HG02884 (cell line): Measurements from ENCODE around the gene KLHL21.

Experiments used
- ATAC-seq: cut with Tn5 transposase; IDR thresholded peaks from one replicate; pipeline ENCODE4 v1.9.1; 2021; ENCODE audit warnings: mild to moderate bottlenecking, moderate library complexity; ENCODE audit not compliant: unreplicated experiment

Gene KLHL21

GRCh38 chr1:6557597-6557996 lies 45.1 kb downstream of the KLHL21 start:
- no peak for ATAC-seq

- ATAC-seq: no peak
Measured at GRCh38 chr1:6554907-6555778, 47.5 kb downstream of the KLHL21 start, which contains the start of gene TAS1R1. TAS1R1 (plus strand) TSS chr1:6555307; CDS start chr1:6555374, 67 bp downstream.

- ATAC-seq: peak; percentile 83
Measured at GRCh38 chr1:6554031-6554906, 48.4 kb downstream of the KLHL21 start, which contains the start of gene NOL9. NOL9 (minus strand) TSS chr1:6554513; CDS start chr1:6554502, 11 bp downstream.

- ATAC-seq: no peak
Measured at GRCh38 chr1:6547301-6547700, 55.4 kb downstream of the KLHL21 start.

- no peak for ATAC-seq
Measured at GRCh38 chr1:6546326-6546725, 56.3 kb downstream of the KLHL21 start.

GRCh38 chr1:6545276-6546112 lies 57.2 kb downstream of the KLHL21 start:
- no peak for ATAC-seq

- no peak for ATAC-seq
Measured at GRCh38 chr1:6544831-6545230, 57.8 kb downstream of the KLHL21 start.
